Measurements from ENCODE around the gene COL7A1. TPM values are rescaled to one million over a fixed set of nuclear protein-coding genes. Genes with fewer than 3 reads are reported as not detected.

COL7A1 gene
- total RNA-seq: 2.1 TPM

- Histone ChIP-seq H3K4me3 (ENCODE audit: low read length in 3 of 3) (peak within 1 kb of the TSS; percentile 14 to 63 (median 54)), H3K27me3 (ENCODE audit: control insufficient read depth in 3 of 3, insufficient read depth in 3 of 3, low read length in 3 of 3) (peaks cover 0 to 6% (median 0%) of the 10 kb centered on the region in 3 donors), H3K9me3 (ENCODE audit: control insufficient read depth in 3 of 3, low read length in 3 of 3) (no peaks in the 10 kb centered on the region), H3K27ac (ENCODE audit: low read depth, low read length) (no peak within 1 kb of the TSS), H3K9ac (ENCODE audit: low read depth in 1 of 3, low read length in 3 of 3) (peak within 1 kb of the TSS in 2 of 3 donors; percentile 32 to 76), H3K4me1 (ENCODE audit: control insufficient read depth in 3 of 3, insufficient read depth in 3 of 3, low read length in 3 of 3) (peaks cover 45 to 58% (median 57%) of the 10 kb centered on the region in 3 donors), H3K36me3 (ENCODE audit: control insufficient read depth in 3 of 3, insufficient read depth in 3 of 3, low read length in 3 of 3) (peaks cover 21 to 22% (median 21%) of the 10 kb centered on the region in 3 donors)
These were observed at the start of gene COL7A1 for GRCh38 chr3:48595075-48595525. Gene COL7A1, minus strand, starts transcription at chr3:48595329. Its CDS starts 170 bp downstream, at chr3:48595159.

- Histone ChIP-seq H3K27me3 (ENCODE audit: control insufficient read depth in 3 of 3, insufficient read depth in 3 of 3, low read length in 3 of 3) (peaks cover 0 to 9% (median 0%) of the 10 kb centered on the region in 3 donors), H3K9me3 (ENCODE audit: control insufficient read depth in 3 of 3, low read length in 3 of 3) (no peaks in the 10 kb centered on the region), H3K36me3 (ENCODE audit: control insufficient read depth in 3 of 3, insufficient read depth in 3 of 3, low read length in 3 of 3) (no peaks in the 10 kb centered on the region), H3K9ac (ENCODE audit: low read depth in 1 of 3, low read length in 3 of 3) (no peak overlapping the region), H3K4me3 (ENCODE audit: low read length in 3 of 3) (no peak overlapping the region), H3K27ac (ENCODE audit: low read depth, low read length) (no peak overlapping the region), H3K4me1 (ENCODE audit: control insufficient read depth in 3 of 3, insufficient read depth in 3 of 3, low read length in 3 of 3) (peaks cover 0 to 4% (median 0%) of the 10 kb centered on the region in 3 donors)
These were observed 47.5 kb upstream of the COL7A1 start for GRCh38 chr3:48642605-48643004.

GRCh38 chr3:48641396-48641795 lies 46.3 kb upstream of the COL7A1 start:
- Histone ChIP-seq H3K27me3 (ENCODE audit: control insufficient read depth in 3 of 3, insufficient read depth in 3 of 3, low read length in 3 of 3) (peaks cover 0 to 9% (median 0%) of the 10 kb centered on the region in 3 donors), H3K4me3 (ENCODE audit: low read length in 3 of 3) (no peak overlapping the region), H3K9ac (ENCODE audit: low read depth in 1 of 3, low read length in 3 of 3) (no peak overlapping the region), H3K9me3 (ENCODE audit: control insufficient read depth in 3 of 3, low read length in 3 of 3) (no peaks in the 10 kb centered on the region), H3K27ac (ENCODE audit: low read depth, low read length) (no peak overlapping the region), H3K36me3 (ENCODE audit: control insufficient read depth in 3 of 3, insufficient read depth in 3 of 3, low read length in 3 of 3) (no peaks in the 10 kb centered on the region), H3K4me1 (ENCODE audit: control insufficient read depth in 3 of 3, insufficient read depth in 3 of 3, low read length in 3 of 3) (peaks cover 4 to 14% (median 5%) of the 10 kb centered on the region in 3 donors)

GRCh38 chr3:48639944-48640606 lies 44.9 kb upstream of the COL7A1 start:
- no peak overlapping the region for H3K27ac ChIP-seq (ENCODE audit: low read depth, low read length)
- H3K4me3 ChIP-seq (ENCODE audit: low read length in 3 of 3): no peak overlapping the region
- H3K27me3 ChIP-seq (ENCODE audit: control insufficient read depth in 3 of 3, insufficient read depth in 3 of 3, low read length in 3 of 3): peaks cover 0 to 9% (median 0%) of the 10 kb centered on the region in 3 donors
- H3K9me3 ChIP-seq (ENCODE audit: control insufficient read depth in 3 of 3, low read length in 3 of 3): no peaks in the 10 kb centered on the region
- H3K36me3 ChIP-seq (ENCODE audit: control insufficient read depth in 3 of 3, insufficient read depth in 3 of 3, low read length in 3 of 3): no peaks in the 10 kb centered on the region
- H3K4me1 ChIP-seq (ENCODE audit: control insufficient read depth in 3 of 3, insufficient read depth in 3 of 3, low read length in 3 of 3): peaks cover 11 to 25% (median 11%) of the 10 kb centered on the region in 3 donors
- no peak overlapping the region for H3K9ac ChIP-seq (ENCODE audit: low read depth in 1 of 3, low read length in 3 of 3)

GRCh38 chr3:48637305-48637704 lies 42.2 kb upstream of the COL7A1 start:
- Histone ChIP-seq H3K9me3 (ENCODE audit: control insufficient read depth in 3 of 3, low read length in 3 of 3) (no peaks in the 10 kb centered on the region), H3K9ac (ENCODE audit: low read depth in 1 of 3, low read length in 3 of 3) (peak overlapping the region in 2 of 3 donors; percentile 23 to 25), H3K4me3 (ENCODE audit: low read length in 3 of 3) (no peak overlapping the region), H3K27ac (ENCODE audit: low read depth, low read length) (peak overlapping the region; percentile 76), H3K27me3 (ENCODE audit: control insufficient read depth in 3 of 3, insufficient read depth in 3 of 3, low read length in 3 of 3) (peaks cover 0 to 9% (median 0%) of the 10 kb centered on the region in 3 donors), H3K4me1 (ENCODE audit: control insufficient read depth in 3 of 3, insufficient read depth in 3 of 3, low read length in 3 of 3) (peaks cover 21 to 42% (median 23%) of the 10 kb centered on the region in 3 donors), H3K36me3 (ENCODE audit: control insufficient read depth in 3 of 3, insufficient read depth in 3 of 3, low read length in 3 of 3) (peaks cover 7 to 12% (median 11%) of the 10 kb centered on the region in 3 donors)

GRCh38 chr3:48636149-48636655 lies 41.1 kb upstream of the COL7A1 start:
- peaks cover 21 to 42% (median 23%) of the 10 kb centered on the region in 3 donors for H3K4me1 ChIP-seq (ENCODE audit: control insufficient read depth in 3 of 3, insufficient read depth in 3 of 3, low read length in 3 of 3)
- H3K9ac ChIP-seq (ENCODE audit: low read depth in 1 of 3, low read length in 3 of 3): peak overlapping the region; percentile 84 to 94 (median 89)
- peak overlapping the region; percentile 76 for H3K27ac ChIP-seq (ENCODE audit: low read depth, low read length)
- H3K9me3 ChIP-seq (ENCODE audit: control insufficient read depth in 3 of 3, low read length in 3 of 3): no peaks in the 10 kb centered on the region
- peaks cover 0 to 9% (median 0%) of the 10 kb centered on the region in 3 donors for H3K27me3 ChIP-seq (ENCODE audit: control insufficient read depth in 3 of 3, insufficient read depth in 3 of 3, low read length in 3 of 3)
- H3K36me3 ChIP-seq (ENCODE audit: control insufficient read depth in 3 of 3, insufficient read depth in 3 of 3, low read length in 3 of 3): peaks cover 18 to 23% (median 19%) of the 10 kb centered on the region in 3 donors
- H3K4me3 ChIP-seq (ENCODE audit: low read length in 3 of 3): peak overlapping the region; percentile 76 to 92 (median 91)

- H3K36me3 ChIP-seq (ENCODE audit: control insufficient read depth in 3 of 3, insufficient read depth in 3 of 3, low read length in 3 of 3): peaks cover 25 to 30% (median 27%) of the 10 kb centered on the region in 3 donors
- H3K27ac ChIP-seq (ENCODE audit: low read depth, low read length): peak within 1 kb of the TSS; percentile 76
- peak within 1 kb of the TSS; percentile 84 to 94 (median 89) for H3K9ac ChIP-seq (ENCODE audit: low read depth in 1 of 3, low read length in 3 of 3)
- no peaks in the 10 kb centered on the region for H3K9me3 ChIP-seq (ENCODE audit: control insufficient read depth in 3 of 3, low read length in 3 of 3)
- peaks cover 0 to 7% (median 0%) of the 10 kb centered on the region in 3 donors for H3K27me3 ChIP-seq (ENCODE audit: control insufficient read depth in 3 of 3, insufficient read depth in 3 of 3, low read length in 3 of 3)
- peak within 1 kb of the TSS; percentile 79 to 92 (median 91) for H3K4me3 ChIP-seq (ENCODE audit: low read length in 3 of 3)
- H3K4me1 ChIP-seq (ENCODE audit: control insufficient read depth in 3 of 3, insufficient read depth in 3 of 3, low read length in 3 of 3): peaks cover 21 to 42% (median 23%) of the 10 kb centered on the region in 3 donors
These were observed 40.3 kb upstream of the COL7A1 start, which contains the start of gene SLC26A6 for GRCh38 chr3:48635222-48636021. Gene SLC26A6, minus strand, starts transcription at chr3:48635461. Its CDS starts 68 bp downstream, at chr3:48635393.

- Histone ChIP-seq H3K27ac (ENCODE audit: low read depth, low read length) (peak overlapping the region; percentile 56), H3K36me3 (ENCODE audit: control insufficient read depth in 3 of 3, insufficient read depth in 3 of 3, low read length in 3 of 3) (peaks cover 29 to 34% (median 33%) of the 10 kb centered on the region in 3 donors), H3K4me3 (ENCODE audit: low read length in 3 of 3) (peak overlapping the region; percentile 79 to 92 (median 91))
These were observed 39.6 kb upstream of the COL7A1 start for GRCh38 chr3:48634661-48635221.

GRCh38 chr3:48633743-48634142 lies 38.6 kb upstream of the COL7A1 start:
- Histone ChIP-seq H3K27ac (ENCODE audit: low read depth, low read length) (no peak overlapping the region), H3K4me3 (ENCODE audit: low read length in 3 of 3) (peak overlapping the region in 1 of 3 donors; percentile 79), H3K4me1 (ENCODE audit: control insufficient read depth in 3 of 3, insufficient read depth in 3 of 3, low read length in 3 of 3) (peaks cover 21 to 42% (median 23%) of the 10 kb centered on the region in 3 donors), H3K27me3 (ENCODE audit: control insufficient read depth in 3 of 3, insufficient read depth in 3 of 3, low read length in 3 of 3) (no peaks in the 10 kb centered on the region), H3K36me3 (ENCODE audit: control insufficient read depth in 3 of 3, insufficient read depth in 3 of 3, low read length in 3 of 3) (peaks cover 35 to 44% (median 40%) of the 10 kb centered on the region in 3 donors), H3K9ac (ENCODE audit: low read depth in 1 of 3, low read length in 3 of 3) (peak overlapping the region; percentile 51 to 93 (median 89)), H3K9me3 (ENCODE audit: control insufficient read depth in 3 of 3, low read length in 3 of 3) (no peaks in the 10 kb centered on the region)

More at GRCh38 chr3:48634661-48635221, 39.6 kb upstream of the COL7A1 start:
- Histone ChIP-seq H3K9ac (ENCODE audit: low read depth in 1 of 3, low read length in 3 of 3) (peak overlapping the region; percentile 79 to 93 (median 89)), H3K9me3 (ENCODE audit: control insufficient read depth in 3 of 3, low read length in 3 of 3) (no peaks in the 10 kb centered on the region), H3K27me3 (ENCODE audit: control insufficient read depth in 3 of 3, insufficient read depth in 3 of 3, low read length in 3 of 3) (peaks cover 0 to 6% (median 0%) of the 10 kb centered on the region in 3 donors), H3K4me1 (ENCODE audit: control insufficient read depth in 3 of 3, insufficient read depth in 3 of 3, low read length in 3 of 3) (peaks cover 21 to 42% (median 23%) of the 10 kb centered on the region in 3 donors)
